IPS DF 6.9 (cell line): ENCODE data around the gene KDM4C.

Source experiments
- DNase-seq: peaks from one replicate; pipeline ENCODE4 v3.0.0-alpha.2; 2013; ENCODE audit warnings: low read depth, low spot score
- H3K27ac ChIP-seq: one replicate; pipeline ENCODE4 v1.5.1; 2013; ENCODE audit warnings: low read length, control low read depth
- H3K27me3 ChIP-seq: 2 replicates; pipeline ENCODE4 v1.6.1; 2013; ENCODE audit warnings: mild to moderate bottlenecking, low read length; ENCODE audit not compliant: control insufficient read depth, insufficient read depth
- H3K36me3 ChIP-seq: 2 replicates; pipeline ENCODE4 v1.6.1; 2013; ENCODE audit warnings: low read length; ENCODE audit not compliant: control insufficient read depth, insufficient read depth
- H3K4me1 ChIP-seq: 2 replicates; pipeline ENCODE4 v1.6.1; 2013; ENCODE audit warnings: low read length; ENCODE audit not compliant: control insufficient read depth, insufficient read depth
- H3K4me3 ChIP-seq: 2 replicates; pipeline ENCODE4 v1.5.1; 2013; ENCODE audit warnings: mild to moderate bottlenecking, low read length
- H3K9me3 ChIP-seq: 2 replicates; pipeline ENCODE4 v1.6.1; 2013; ENCODE audit warnings: low read length, inconsistent platforms; ENCODE audit not compliant: control insufficient read depth, insufficient read depth
- WGBS: extraction: QIAGEN DNeasy Blood & Tissue Kit; methylation state at CpG from one replicate; pipeline ENCODE4 v1.1.7; 2013; ENCODE audit warnings: mixed read lengths, missing lambda C conversion rate; ENCODE audit not compliant: insufficient read length, insufficient coverage; 5-methylcytosine and 5-hydroxymethylcytosine counted together

KDM4C gene

DNA sequence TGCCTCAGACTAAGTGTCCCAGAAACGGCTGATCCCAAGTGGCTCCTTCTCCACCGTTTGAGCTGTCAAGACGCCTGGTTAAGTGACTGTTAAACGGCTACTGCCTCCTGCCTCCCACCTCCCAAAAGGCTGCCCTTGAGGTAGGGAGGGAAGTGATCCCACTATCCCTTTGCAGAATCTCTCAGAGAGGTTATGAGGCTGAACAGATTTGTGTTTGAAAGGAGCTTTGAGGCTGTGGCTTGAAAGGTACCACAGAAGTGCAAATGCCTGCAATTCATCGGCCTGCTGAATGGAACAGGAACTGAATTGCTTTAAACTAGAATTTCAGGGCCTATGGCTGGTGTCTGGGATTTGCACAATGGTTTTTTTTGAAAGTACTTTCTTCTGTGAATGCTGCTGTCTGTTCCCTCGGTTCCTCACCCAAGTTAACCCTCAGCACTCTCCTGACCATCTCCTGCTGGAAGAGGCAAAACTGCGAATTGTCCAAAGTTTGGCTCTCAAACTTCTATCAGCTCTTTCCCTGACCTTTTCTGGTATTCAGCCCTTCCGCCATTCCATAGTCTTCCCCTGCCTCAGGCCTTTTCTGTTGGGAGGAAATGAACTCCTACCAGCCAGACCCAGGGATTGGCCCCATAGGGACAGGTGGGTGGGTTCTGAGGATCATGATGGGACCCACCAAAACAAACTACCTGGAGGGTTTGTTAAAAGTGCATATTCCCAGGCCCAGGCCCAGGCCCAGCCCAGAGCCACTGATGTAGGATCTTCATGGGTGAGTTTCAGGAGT is 453.3 kb downstream of the KDM4C start:
- no peaks in the 10 kb centered on the region for H3K9me3 ChIP-seq
- no CpG with 5 or more reads among the region's 8 CpGs for WGBS
- no peak overlapping the region for H3K4me3 ChIP-seq
- DNase-seq, result no peak
- no peaks in the 10 kb centered on the region for H3K36me3 ChIP-seq
- H3K27ac ChIP-seq, result no peak overlapping the region
- peaks cover 8% of the 10 kb centered on the region; the same call in 1 of the 2 replicates for H3K4me1 ChIP-seq
- H3K27me3 ChIP-seq, result no peaks in the 10 kb centered on the region; the same call in none of the 2 replicates

DNA sequence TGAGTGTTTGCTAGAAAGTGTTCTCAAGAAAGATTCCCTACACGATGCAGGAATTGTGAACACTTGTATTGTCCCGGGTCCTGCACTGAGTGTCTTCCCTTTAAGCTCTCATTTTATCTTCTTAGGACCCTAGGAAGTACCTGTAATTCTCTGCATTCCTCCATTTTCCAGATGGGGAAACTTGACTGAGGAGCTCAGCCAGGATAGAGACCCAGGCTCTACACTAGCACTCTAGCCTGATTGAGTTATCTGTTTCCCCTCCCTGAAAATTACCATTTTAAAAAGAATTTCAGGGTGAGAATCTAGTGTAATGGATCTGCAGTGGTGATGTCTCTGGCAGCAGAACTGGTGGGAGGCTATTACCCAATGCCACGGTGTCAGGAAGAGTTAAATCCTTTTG is 453.9 kb downstream of the KDM4C start:
- WGBS, result no CpG with 5 or more reads among the region's 3 CpGs
- DNase-seq, result no peak
- no peak overlapping the region for H3K4me3 ChIP-seq

DNA sequence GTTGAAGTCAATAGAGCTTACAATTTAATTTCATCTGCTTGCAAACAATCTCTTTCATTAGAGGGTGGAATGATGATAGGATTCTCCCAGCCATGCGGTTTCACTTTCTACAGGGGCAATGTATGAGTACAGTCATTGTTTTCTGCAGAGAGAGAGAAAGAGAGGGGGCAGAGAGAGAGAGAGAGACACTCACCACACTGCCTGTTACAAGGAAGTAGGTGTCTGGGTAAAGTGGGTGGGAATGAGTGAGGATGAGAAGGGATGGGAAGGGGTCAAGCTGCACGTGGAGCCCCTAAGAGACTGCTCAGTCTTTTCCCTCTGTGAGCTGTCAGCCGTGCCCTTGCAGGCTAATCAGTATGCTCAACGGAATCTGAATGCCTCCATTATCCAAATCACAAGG is 454.3 kb downstream of the KDM4C start:
- Histone ChIP-seq H3K4me3 (no peak overlapping the region), H3K27me3 (no peaks in the 10 kb centered on the region; the same call in 1 of the 2 replicates), H3K36me3 (no peaks in the 10 kb centered on the region), H3K27ac (no peak overlapping the region), H3K4me1 (peaks cover 8% of the 10 kb centered on the region; the same call in 1 of the 2 replicates), H3K9me3 (no peaks in the 10 kb centered on the region)
- no peak for DNase-seq
- WGBS, result no CpG with 5 or more reads among the region's 4 CpGs

More for the DNA sequence above, 453.9 kb downstream of the KDM4C start:
- Histone ChIP-seq H3K4me1 (peaks cover 8% of the 10 kb centered on the region; the same call in 1 of the 2 replicates), H3K9me3 (no peaks in the 10 kb centered on the region), H3K27me3 (no peaks in the 10 kb centered on the region; the same call in none of the 2 replicates), H3K27ac (no peak overlapping the region), H3K36me3 (no peaks in the 10 kb centered on the region)

DNA sequence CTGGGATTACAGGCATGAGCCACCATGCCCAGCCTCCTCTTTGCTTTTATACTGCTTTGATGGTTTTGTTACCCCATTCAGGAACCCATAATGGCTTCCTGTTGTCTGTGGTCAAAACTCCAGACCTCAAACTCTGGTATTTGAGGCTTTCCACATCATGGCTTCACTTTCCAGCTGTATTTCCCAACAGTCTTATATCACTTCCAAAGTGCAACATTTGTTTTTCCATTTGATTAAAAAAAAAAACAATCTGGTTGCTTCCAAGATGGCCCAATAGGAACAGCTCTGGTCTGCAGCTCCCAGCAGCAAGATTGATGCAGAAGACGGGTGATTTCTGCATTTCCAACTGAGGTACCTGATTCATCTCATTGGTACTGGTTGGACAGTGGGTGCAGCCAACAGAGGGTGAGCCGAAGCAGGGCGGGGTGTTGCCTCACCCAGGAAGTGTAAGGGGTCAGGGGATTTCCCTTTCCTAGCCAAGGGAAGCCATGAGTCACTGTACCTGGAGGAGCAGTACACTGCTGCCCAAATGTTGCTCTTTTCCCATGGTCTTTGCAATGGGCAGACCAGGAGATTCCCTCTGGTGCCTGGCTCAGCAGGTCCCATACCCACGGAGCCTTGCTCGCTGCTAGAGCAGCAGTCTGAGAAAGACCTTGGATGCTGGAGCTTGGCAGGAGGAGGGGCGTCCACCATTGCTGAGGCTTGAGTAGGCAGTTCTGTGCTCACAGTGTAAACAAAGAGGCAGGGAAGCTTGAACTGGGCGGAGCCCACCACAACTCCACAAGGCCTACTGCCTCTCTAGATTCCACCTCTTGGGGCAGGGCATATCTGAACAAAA is 458.4 kb downstream of the KDM4C start:
- Histone ChIP-seq H3K4me3 (no peak overlapping the region; the same call in 1 of the 2 replicates), H3K36me3 (no peaks in the 10 kb centered on the region), H3K27me3 (no peaks in the 10 kb centered on the region; the same call in 1 of the 2 replicates), H3K9me3 (no peaks in the 10 kb centered on the region), H3K4me1 (peaks cover 3% of the 10 kb centered on the region; the same call in 1 of the 2 replicates), H3K27ac (no peak overlapping the region)
- no CpG with 5 or more reads among the region's 7 CpGs for WGBS
- no peak for DNase-seq

DNA sequence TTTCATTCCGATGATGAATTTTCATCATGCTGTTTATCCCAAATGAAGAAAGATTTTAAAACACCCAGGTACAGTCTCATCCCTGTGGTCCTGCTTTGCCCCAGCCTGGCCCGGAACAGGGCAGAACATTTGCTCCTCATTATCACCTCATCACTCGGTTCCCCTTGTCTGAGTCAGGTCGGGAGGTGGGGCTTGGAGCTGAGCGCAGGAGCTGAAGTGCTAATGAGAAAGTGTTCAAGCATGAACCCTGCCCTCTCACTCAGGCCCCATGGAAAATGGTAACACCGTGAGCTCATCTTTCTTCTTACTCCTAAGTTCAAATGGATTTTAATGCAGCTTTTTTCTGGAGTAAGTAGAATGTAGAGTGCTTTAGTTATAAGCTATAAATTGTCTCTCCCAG is 466.2 kb downstream of the KDM4C start:
- Histone ChIP-seq H3K4me3 (no peak overlapping the region), H3K27me3 (no peaks in the 10 kb centered on the region), H3K4me1 (no peaks in the 10 kb centered on the region; the same call in 1 of the 2 replicates), H3K27ac (no peak overlapping the region), H3K9me3 (no peaks in the 10 kb centered on the region), H3K36me3 (no peaks in the 10 kb centered on the region)
- no CpG with 5 or more reads among the region's 6 CpGs for WGBS
- no peak for DNase-seq
